GM19239 (cell line): ENCODE data around the gene ATP2B2.
"Not testable (repeated sequence)": the region's sequence is repeated elsewhere in the genome, so short reads cannot be mapped to it uniquely, and the experiment has no call there.

ENCODE experiments used
- DNase-seq: peaks from one replicate; pipeline ENCODE4 v3.0.0; 2011; ENCODE audit warnings: low spot score; ENCODE audit not compliant: insufficient read length
- FAIRE-seq: peaks from 2 replicates; lab custom pipeline; 2011; peaks lifted over from hg19 to GRCh38; lab: Jason Lieb, UNC

ATP2B2 gene

GRCh38 chr3:10392244-10392643 lies 113.1 kb downstream of the ATP2B2 start:
- no peak for DNase-seq
- no peak for FAIRE-seq

DNA sequence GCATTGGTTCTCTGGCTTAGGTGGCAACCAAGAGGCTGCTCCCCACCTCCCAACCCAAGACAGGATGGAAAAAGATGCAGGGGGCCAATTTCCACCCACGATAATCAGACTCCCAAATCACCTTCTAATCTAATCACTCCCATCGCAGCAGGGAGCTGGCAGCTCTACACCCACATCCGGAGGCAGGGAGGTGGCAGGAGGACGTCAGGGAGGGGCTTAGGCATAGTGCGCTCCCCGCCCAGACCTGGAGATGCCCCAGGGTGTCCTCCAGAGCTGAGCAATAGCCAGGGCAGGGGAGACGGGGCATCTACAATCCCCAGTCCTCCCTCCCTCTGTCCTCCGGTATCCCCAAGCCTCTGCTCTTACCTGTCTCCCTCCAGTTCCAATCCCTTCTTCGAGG lies 114.0 kb downstream of the ATP2B2 start:
- no peak for DNase-seq
- FAIRE-seq: no peak

- FAIRE-seq: no peak
These were observed 114.6 kb downstream of the ATP2B2 start for GRCh38 chr3:10390641-10391373.

GRCh38 chr3:10389995-10390394 lies 115.4 kb downstream of the ATP2B2 start:
- FAIRE-seq (peak; percentile 70), DNase-seq (peak; percentile 28)

More at GRCh38 chr3:10390641-10391373, 114.6 kb downstream of the ATP2B2 start:
- no peak for DNase-seq

DNA sequence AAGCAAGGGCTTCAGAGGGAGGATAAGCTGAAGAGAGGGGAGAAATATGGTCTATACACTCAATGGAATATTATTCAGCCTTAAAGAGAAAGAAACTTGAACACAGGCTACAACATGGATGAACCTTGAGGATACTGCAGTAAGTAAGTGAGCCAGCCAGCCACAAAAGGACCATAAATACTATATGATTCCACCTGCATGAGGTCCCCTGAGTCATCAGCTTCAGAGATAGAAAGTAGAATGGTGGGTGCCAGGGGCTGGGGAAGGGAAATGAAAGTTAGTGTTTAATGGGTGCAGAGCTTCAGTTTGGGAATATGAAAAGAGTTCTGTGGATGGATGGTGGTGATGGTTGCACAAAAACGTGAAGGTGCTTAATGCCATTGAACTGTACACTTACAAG lies 116.0 kb downstream of the ATP2B2 start:
- FAIRE-seq: peak; percentile 23
- DNase-seq: no peak

- DNase-seq (no peak), FAIRE-seq (no peak)
These were observed 117.3 kb downstream of the ATP2B2 start for GRCh38 chr3:10387881-10388609.

GRCh38 chr3:10386121-10386520 lies 119.3 kb downstream of the ATP2B2 start:
- DNase-seq (no peak), FAIRE-seq (no peak)

GRCh38 chr3:10384541-10385360 lies 120.6 kb downstream of the ATP2B2 start:
- FAIRE-seq (no peak), DNase-seq (no peak)

- FAIRE-seq (no peak), DNase-seq (no peak)
These were observed 121.5 kb downstream of the ATP2B2 start for GRCh38 chr3:10383850-10384248.

DNA sequence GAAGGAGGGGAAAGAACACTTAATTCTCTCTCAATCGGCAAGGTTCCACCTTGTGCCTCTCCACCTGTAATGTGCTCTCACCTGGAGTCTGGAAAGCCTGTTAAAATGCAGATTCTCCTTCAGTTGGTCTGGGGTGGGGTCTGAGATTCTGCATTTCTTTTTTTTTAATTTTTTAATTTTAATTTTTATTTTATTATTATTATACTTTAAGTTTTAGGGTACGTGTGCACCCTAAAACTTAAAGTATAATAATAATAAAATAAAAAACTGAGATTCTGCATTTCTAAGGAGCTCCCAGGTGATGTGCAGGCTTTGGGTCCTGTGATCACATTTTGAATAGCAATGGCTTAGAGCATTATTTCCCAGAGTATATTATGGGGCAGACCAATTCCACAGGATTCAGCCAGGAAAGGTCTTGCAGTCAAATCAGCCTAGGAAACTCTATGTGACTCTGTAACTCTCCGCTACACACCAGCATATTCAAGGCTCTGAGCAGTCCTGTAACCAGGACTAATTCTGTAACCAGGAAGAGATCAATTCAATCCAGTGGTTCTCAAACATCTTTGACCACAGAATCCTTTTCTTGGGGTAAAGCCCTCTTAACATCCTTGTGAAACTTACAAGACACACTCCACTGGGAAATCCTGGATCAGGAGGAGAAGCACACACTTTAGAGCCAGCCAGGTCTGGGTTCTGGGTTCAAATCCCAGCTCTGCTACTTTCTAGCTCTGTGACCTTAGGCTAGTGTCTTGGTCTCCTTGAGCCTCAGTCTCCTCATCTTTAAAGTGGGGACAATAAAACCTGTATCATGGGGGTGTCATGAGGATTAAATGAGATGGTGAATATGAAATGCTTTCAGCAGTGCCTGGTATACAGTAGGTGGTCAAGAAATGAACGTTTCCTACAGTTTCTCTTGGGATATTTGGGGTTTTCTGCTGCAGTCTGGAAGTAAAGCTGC lies 122.2 kb downstream of the ATP2B2 start:
- no peak for FAIRE-seq
- no peak for DNase-seq

DNA sequence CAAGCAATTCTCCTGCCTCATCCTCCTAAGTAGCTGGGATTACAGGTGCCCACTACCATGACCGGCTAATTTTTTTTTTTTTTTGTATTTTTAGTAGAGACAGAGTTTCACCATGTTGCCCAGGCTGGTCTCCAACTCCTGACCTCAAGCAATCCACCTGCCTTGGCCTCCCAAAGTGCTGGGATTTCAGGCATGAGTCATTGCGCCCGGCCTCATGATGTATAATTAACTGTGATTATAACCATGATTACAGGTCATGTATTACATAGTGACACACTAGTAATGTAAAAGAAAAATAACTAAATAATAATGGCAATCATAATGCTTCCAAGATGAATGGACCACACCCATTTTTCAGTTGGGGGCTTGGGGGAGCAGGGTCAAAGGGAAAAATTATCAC lies 122.9 kb downstream of the ATP2B2 start:
- not testable (repeated sequence) for FAIRE-seq, DNase-seq

GRCh38 chr3:10381336-10381735 lies 124.0 kb downstream of the ATP2B2 start:
- DNase-seq (no peak), FAIRE-seq (no peak)

- no peak for DNase-seq
- FAIRE-seq: no peak
These were observed 124.5 kb downstream of the ATP2B2 start for GRCh38 chr3:10380906-10381305.

GRCh38 chr3:10379961-10380360 lies 125.4 kb downstream of the ATP2B2 start:
- FAIRE-seq (no peak), DNase-seq (no peak)

- DNase-seq (no peak), FAIRE-seq (no peak)
These were observed 126.2 kb downstream of the ATP2B2 start for GRCh38 chr3:10379161-10379560.

GRCh38 chr3:10378742-10379141 lies 126.6 kb downstream of the ATP2B2 start:
- FAIRE-seq (no peak), DNase-seq (no peak)

- no peak for FAIRE-seq
- DNase-seq: no peak
These were observed 127.1 kb downstream of the ATP2B2 start for GRCh38 chr3:10378246-10378645.

- no peak for FAIRE-seq
- DNase-seq: no peak
These were observed 128.1 kb downstream of the ATP2B2 start for GRCh38 chr3:10377148-10377725.

- DNase-seq: no peak
- FAIRE-seq: no peak
These were observed 129.0 kb downstream of the ATP2B2 start for GRCh38 chr3:10376353-10376752.
